Brain pericyte (primary cell): ENCODE measurements around the gene HIPK4.
"Not testable (repeated sequence)": the region's sequence is repeated elsewhere in the genome, so short reads cannot be mapped to it uniquely, and the experiment has no call there.

Experiments
- DNase-seq: peaks from one replicate; pipeline ENCODE4 v3.0.0-alpha.2; 2012; ENCODE audit warnings: low read depth, low spot score

The HIPK4 gene, protein sequence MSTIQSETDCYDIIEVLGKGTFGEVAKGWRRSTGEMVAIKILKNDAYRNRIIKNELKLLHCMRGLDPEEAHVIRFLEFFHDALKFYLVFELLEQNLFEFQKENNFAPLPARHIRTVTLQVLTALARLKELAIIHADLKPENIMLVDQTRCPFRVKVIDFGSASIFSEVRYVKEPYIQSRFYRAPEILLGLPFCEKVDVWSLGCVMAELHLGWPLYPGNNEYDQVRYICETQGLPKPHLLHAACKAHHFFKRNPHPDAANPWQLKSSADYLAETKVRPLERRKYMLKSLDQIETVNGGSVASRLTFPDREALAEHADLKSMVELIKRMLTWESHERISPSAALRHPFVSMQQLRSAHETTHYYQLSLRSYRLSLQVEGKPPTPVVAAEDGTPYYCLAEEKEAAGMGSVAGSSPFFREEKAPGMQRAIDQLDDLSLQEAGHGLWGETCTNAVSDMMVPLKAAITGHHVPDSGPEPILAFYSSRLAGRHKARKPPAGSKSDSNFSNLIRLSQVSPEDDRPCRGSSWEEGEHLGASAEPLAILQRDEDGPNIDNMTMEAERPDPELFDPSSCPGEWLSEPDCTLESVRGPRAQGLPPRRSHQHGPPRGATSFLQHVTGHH

DNA sequence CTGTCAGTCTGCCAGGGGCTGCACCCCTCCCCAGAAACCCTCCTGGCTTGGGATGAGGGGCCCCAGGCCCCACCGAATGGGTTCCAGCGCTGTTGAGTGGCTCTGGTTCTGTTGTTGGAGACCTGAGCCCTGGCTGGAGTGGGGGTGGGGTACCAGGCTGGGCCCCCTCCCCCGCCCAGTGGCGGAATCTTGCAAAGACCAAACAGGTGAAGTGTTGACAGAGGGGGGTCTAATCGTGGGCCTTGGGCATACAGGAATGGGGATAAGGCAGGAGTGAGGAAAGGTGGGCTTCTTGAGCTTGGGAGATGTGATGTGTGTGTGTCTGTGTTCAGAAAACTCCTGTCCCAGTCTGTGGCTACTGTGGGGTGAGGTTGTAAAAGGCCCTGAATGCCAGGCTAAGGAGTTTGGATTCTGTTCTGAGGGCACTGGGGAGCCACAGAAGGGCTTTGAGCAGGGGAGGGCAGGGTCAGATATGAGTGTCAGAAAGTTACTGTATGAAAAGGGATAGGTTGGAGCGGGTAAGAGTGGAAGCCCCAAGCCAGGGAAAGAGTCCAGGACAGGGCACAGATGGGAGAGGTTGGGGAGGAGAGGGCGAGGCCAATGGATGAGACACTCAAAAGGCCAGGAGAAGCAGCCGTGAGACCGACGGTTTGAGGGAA lies at the start of gene HIPK4:
Gene HIPK4, minus strand, starts transcription at position 98 of the 659 bp plus-strand sequence. CDS start 279 bp downstream, outside the sequence.
- DNase-seq: no peak

DNA sequence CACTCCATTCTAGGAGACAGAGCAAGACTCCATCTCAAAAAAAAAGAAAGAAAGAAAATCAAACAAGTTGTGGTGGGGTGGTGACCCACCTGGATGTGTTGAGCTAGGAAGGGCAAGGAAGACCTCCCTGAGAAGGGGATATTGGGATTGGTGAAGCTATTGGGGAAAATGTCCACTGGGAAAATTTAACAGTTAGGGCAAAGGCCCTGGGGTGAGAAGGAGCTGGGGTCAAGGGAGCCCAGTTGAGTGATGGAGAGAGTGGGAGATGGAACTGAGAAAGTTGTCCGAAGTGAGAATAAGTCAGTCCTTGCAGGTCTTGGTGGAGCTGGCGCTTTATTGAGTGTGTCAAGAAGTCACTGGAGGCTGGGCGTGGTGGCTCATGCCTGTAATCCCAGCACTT lies 48.3 kb upstream of the HIPK4 start:
- no peak for DNase-seq

DNA sequence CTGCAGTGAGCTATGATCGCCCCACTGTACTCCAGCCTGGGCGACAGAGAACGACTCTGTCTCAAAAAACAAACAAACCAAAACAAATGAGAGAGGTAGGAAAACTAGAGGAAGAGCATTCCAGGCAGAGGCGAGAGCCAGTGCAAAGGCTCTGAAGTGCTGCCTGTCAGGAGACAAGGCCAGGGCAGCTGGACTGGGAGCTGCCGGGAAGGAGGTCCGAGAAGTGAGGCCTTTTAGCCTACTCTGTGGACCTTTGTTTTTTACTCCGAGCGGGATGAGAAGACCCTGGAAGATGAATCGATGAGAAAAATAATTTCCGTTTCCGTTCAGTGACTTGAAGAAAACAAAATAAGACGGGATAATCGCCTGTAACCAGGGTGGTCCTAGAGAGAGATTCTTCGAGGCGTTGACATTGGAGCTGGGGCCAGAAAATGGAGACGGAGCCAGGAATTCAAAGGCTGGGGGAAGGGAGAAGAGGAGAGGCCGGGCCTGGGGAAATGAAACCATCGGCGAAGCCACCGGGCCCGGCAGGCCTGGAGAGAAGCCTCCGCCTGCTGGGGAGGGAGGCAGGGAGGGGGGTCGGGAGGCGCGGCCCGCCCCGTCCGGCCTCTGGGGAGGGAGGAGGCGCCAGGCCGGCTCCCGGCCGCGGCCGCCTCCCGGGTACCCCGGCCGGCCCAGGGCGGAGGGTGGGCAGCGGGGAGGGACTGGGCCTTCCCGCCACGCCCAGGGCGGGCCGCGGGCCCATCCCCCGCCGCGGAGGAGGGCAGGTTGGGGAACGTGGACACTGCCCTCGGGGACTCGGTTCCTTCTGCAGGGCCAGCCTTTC lies 43.6 kb upstream of the HIPK4 start:
- peak; percentile 38 for DNase-seq

DNA sequence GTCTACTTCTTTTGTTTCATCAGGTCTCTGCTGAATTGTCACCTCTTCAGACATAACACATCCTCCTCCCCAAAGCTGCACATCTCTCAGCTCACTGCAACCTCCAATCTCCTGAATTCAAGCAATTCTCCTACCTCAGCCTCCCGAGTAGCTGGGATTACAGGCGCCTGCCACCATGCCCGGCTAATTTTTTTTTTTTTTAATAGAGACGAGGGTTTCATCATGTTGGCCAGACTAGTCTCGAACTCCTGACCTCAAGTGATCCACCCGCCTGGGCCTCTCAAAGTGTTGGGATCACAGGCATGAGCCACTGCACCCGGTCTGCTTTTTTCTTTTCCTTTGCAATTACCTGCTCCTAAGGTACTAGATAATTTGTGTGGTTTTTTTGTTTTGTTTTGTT lies 42.8 kb upstream of the HIPK4 start:
- not testable (repeated sequence) for DNase-seq

DNA sequence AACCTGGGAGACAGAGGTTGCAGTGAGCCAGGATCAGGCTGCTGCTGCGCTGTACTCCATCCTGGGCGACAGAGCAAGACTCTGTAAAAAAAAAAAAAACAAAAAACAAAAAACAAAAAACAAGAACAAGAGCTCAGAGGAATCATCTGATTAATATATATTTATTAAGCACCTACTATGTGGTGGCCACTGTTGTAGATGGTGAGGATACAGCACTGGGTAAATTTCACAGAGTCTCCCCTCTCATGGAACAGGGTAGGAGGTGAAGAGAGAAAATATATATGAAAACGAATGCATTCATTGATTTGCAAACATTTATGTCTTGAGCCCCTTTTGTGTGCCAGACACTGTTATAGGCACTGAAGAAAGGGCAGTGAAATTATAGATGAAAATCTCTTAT lies 41.7 kb upstream of the HIPK4 start:
- DNase-seq: no peak

DNA sequence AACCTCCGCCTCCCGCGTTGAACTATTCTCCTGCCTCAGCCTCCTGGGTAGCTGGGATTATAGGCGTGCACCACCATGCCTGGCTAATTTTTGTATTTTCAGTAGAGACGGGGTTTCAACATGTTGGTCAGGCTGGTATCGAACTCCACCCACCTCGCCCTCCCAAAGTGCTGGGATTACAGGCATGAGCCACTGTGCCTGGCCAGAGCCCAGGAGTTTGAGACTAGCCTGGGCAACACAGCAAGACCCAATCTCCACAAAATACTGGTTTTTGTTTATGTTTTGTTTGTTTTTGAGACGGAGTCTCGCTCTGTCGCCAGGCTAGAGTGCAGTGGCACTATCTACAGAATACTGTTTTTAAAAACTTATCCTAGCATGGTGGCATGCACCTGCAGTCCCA lies 40.3 kb upstream of the HIPK4 start:
- not testable (repeated sequence) for DNase-seq

DNA sequence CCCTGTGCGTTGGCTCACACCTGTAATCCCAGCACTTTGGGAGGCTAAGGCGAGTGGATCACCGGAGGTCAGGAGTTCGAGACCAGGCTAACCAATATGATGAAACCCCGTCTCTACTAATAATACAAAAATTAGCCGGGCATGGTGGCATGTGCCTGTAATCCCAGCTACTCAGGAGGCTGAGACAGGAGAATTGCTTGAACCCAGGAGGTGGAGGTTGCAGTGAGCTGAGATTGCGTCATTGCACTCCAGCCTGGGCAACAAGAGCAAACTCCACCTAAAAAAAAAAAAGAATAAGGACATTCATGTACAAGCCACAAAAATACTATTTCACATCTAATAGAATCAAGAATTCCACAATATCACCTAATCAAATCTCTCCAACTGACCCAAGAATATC lies 38.2 kb upstream of the HIPK4 start:
- DNase-seq: not testable (repeated sequence)

DNA sequence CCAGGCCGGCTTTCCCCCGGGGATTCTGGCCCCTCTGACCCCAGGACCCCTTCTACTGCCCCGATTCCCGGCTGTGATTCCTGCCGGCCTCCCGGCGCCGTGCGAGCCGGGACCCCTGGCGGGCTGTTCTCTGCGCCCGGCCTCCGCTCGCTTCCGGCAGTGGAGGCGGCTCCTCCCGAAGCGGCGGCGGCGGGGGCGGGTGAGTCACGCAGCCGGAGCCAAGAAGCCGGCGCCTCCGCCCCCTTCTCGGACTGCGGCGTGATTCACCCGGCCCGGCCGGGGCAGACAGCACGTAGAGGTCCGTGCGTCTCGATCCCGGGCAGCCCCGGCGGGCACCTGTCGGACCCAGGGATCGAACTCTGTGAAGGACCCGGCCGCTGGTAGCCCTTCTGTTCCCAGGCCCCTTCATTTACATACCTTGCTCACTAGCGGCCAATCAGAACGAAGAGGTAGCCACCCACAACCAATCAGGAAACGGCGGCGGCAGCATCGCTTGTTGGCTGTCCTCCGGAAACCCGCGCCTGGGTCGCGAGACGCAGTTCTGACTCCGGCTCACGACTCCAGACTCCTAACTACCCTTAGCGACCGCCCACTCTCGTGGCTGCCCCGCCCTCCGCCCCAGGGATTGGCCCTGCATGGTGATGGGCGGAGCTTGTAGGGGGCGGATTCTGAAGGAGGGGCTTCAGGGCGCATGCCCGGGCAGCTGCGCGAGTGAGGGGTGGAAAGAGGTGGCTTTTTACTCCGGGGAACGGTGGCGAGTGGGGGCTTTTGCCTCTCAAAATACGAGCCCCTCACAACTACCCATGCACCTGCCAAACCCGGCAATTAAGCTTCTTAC lies 35.7 kb upstream of the HIPK4 start, which contains the start of gene SERTAD1:
Gene SERTAD1, minus strand, starts transcription at position 543 of the 838 bp plus-strand sequence. CDS start 2,446 bp downstream, outside the sequence.
- peak; percentile 99 for DNase-seq

DNA sequence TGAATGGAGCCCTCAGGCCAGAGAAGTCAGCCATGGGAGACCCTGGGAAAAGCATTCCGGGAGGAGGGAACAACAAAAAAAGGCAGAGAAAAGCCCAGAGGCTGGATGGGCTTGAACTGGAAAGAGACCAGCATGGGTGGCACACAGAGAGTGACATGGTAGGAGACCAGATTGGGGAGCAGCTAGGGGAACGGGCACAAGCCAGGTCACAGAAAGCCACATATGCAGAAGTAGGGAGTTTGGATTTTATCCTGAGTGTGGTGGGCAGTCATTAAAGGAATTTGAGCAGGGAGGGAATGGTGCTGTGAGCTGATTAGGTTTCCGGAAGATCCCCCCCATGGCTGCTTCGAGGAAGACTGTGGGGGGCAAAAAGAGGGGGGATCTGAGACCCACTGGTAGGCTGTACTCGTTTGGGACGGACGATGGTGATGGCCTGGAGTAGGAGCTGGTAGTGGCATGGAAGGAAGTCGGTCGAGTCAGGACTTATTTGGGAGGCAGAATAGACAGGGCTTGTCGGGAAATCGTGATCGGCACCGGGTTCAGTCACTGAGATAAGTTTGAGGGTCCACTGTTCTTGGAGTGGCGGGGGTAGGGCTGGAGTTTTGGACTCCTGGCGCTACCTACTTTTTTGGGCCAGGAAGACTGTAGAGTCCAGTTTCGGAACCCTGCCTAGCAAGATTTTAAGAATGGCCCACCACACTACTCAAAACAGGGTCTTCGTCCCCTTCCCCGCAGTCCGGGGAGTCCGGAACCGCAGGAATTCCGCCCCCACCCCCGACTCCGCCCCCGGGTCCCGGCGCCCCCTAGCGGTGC lies 34.9 kb upstream of the HIPK4 start:
- DNase-seq: no peak

DNA sequence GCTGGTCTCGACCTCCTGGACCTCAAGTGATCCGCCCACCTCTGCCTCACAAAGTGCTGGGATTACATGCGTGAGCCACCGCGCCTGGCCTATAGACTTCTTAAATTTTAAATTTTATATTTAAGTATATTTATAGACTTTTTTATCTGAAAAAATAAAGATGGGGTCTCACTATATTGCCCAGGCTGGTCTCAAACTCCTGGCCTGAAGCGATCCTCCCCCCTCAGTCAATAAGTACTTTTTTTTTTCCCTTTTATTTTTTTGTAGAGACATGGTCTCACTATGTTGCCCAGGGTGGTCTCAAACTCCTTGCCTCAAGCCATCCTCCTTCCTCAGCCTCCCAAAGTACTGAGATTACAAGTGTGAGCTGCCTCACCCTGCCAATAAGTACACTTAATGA lies 34.0 kb upstream of the HIPK4 start:
- no peak for DNase-seq

DNA sequence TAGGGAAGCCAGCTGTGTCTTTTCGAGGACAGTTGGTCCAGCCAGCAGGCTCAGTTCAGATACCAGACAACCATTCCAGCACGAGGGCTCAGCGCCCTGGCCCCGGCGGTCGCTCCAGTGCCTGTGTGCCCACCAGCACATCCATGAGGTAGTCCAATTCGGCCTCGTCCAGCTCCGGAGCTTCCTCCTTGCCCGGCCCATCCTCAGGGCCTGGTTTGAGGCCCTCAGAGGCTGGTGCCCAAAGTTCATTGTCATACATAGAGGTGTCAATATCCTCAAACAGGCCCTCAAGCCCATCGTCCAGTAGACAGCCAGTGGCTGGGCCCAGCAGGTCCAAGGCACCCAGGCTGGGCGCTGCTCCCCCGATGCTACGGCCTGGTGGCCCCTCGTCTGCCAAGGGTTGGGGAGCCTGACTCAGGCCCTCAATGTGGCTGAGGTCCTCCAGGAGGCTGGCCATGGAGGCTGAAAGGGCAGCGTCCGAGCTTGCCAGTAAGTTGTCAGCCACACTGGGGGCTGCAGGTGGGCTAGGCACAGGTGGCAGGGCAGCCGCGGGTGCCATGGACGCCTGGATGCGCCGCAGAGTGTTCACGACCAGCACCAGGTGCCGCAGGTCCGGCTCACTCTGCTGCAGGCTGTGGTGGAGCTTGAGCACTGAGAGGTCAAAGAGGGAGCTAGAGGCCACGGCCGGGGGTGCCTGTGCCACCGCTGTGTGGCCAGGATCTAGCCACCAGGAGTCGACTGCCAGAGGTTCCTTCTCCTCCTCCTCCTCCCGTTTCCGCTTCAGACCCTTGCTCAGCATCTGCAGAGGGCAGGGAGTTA lies 33.0 kb upstream of the HIPK4 start:
- no peak for DNase-seq

DNA sequence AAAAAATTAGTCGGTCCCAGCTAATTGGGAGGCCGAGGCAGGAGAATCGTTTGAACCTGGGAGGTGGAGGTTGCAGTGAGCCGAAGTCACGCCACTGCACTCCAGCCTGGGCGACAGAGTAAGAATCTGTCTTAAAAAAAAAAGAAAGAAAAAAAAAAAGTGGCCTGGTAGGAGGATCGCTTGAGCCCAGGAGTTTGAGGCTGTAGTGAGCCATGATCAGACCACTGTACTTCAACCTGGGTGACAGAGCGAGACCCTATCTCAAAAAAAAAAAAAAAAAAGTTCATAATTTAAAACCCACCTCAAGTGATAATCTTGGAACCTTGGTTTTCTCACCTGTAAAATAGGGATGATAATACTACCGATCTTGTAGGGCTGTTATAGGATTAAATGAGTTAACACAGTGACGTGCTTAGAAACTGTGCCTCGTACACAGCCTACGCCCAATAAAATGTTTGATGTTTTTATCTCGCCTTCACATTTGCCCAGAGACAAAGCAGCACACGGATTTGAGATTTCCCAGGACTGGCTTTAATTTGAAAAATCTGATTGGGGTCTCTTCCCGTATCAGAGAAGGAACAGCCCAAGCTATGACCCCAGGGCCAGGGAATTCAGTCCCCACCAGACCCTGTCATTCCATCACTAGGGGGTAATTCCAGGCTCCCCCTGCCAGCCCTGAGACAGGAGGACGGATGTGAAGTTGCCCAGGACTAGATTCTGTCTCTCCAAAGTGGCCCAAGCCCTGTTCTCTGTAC lies 32.2 kb upstream of the HIPK4 start:
- no peak for DNase-seq

DNA sequence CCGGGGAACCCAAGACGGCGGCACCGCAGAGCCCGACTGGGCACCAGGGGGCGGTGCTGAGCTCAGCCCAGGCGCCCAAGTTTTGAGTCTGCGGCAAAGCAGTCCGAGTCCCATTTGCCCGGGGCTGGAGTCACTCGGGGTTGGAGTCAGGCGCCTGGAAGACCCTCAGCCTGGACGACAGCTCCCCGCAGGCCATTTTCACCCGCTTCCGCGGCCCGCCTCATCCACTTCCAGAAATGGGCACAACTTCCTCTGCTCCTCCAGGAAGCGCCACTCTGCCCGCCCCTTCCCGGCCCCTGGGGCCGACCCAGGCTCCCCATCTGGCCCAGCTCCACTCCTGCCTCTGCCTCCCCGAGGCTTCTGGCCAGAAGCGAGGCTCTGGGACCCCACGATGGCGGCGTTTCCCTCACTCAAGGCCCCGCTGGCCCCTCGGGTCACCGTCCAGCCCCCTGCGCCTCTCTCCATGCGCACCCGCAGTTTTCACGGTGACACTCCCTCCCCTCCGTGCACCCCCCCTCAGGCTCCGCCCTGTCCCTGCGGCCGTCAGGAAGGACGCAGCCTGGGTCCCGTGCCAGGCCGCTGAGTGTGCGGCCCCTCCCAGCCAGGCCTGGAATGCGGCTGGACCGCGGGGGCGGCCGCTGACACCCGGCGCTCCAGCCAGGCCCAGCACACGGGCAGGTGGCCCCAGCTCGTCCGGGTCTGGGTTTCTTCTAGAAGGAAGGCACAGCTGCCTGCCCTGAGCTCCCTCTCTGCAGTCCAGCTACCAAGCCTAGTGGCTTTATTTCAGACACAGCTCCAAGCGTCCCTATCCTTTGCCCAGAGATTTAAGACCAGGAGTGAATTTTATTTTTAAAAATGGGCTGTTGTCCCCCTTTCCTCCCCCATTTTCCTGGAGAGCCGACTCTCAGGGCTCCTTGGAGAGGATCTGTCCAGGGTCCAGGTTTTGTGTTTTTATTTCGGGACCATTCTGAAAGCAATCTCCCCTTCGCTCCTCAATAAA lies 31.1 kb upstream of the HIPK4 start:
- DNase-seq: no peak

DNA sequence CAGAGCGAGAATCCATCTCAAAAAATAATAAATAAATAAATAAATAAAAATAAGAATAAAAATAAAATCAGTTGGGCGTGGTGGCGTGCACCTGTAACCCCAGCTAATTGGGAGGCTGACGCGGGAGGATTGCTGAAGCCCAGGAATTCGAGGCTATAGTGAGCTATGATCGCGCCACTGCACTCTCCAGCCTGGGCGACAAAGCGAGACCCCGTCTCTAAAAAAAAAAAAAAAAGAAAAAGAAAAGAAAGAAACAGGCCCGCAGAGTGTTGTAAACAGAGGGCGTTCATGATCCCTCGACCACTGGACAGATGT lies 30.4 kb upstream of the HIPK4 start:
- DNase-seq: no peak

DNA sequence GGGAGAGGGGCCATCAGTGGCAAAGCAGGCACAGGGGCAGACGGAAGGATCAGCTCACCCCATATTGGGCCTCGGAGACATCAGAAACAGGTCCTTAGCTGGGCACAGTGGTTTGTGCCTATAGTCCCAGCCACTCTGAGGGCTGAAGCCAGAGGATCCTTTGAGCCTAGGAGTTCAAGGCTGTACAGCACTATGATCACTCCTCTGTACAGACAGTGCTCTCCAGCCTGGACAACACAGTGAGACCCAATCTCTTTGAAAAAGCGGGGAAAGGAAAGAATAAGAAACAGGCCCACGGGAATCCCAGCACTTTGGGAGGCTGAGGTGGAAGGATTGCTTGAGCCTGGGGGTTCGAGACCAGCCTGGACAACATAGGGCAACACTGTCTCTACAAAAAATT lies 29.8 kb upstream of the HIPK4 start:
- DNase-seq: no peak

DNA sequence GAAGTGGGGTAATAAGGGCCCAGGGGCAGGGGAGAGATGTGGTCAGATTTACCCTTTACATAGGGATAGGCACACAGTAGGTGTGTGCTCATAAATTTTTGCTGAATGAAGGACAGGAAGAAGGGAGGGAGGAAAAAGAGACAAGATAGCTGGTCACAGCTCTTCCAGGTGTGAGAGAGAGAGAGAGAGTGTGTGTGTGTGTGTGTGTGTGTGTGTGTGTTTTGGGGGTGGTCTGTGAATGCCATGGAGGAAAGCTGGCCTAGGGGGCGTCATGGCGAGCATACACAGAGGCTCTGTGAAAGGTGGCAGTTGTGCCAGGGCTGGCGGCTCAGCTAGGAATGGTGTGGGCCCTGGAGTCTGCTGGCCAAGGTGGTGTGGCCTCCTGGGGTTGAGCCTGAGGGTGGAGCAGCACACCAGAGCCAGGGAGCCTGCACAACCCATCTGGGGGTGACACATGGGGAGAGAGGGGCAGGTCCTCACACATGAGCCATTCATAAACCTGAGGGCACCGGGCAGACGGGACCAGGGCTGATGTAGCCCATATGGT lies 29.2 kb upstream of the HIPK4 start:
- DNase-seq: no peak

DNA sequence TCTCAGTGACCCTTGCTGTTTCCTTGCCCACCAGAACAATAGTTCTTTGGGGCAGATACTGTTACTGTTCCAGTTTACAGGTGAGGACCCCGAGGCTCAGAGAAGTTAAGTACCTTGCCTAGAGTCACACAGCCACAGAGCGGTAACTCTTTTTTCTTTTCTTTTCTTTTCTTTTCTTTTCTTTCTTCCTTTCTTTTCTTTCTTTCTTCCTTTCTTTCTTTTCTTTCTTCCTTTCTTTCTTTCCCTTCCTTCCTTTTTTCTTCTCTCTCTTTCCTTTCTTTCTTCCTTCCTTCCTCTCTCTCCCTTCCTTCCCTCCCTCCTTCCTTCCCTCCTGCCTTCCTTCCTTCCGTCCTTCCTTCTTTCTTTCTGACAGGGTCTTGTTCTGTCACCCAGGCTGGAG lies 28.1 kb upstream of the HIPK4 start:
- DNase-seq: no peak
